ENCODE data around the gene OR4X1.
"Not testable (repeated sequence)": the region's sequence is repeated elsewhere in the genome, so short reads cannot be mapped to it uniquely, and the experiment has no call there.

Gene OR4X1

DNA sequence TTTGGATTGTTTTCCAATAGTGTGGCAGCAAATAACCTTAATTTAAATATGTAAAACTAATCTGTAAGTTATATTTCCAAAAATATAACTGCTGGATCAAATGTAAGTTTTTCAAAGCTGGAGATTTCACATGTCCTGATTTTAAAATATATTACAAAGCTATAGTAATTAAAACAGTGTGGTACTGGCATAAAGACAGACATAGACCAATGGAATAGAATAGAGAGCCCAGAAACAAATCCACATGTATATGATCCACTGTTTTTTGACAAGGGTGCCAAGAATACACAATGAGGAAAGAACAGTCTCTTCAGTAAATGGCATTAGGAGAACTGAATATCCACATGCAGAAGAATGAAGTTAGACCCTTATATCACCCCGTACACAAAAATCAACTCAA lies 14.8 kb upstream of the OR4X1 start:
- no peak for DNase-seq (ENCODE audit: low spot score)
- TF ChIP-seq, protein P1, sequence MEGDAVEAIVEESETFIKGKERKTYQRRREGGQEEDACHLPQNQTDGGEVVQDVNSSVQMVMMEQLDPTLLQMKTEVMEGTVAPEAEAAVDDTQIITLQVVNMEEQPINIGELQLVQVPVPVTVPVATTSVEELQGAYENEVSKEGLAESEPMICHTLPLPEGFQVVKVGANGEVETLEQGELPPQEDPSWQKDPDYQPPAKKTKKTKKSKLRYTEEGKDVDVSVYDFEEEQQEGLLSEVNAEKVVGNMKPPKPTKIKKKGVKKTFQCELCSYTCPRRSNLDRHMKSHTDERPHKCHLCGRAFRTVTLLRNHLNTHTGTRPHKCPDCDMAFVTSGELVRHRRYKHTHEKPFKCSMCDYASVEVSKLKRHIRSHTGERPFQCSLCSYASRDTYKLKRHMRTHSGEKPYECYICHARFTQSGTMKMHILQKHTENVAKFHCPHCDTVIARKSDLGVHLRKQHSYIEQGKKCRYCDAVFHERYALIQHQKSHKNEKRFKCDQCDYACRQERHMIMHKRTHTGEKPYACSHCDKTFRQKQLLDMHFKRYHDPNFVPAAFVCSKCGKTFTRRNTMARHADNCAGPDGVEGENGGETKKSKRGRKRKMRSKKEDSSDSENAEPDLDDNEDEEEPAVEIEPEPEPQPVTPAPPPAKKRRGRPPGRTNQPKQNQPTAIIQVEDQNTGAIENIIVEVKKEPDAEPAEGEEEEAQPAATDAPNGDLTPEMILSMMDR (conservative IDR thresholded peaks at IDR 0.05; ENCODE audit: low read depth) = no peak
- POLR2A ChIA-PET (ENCODE audit: low non-redundant PET) = no interaction called here
- H3K27ac ChIP-seq = no peak overlapping the region
- CTCF ChIA-PET = no interaction called here

DNA sequence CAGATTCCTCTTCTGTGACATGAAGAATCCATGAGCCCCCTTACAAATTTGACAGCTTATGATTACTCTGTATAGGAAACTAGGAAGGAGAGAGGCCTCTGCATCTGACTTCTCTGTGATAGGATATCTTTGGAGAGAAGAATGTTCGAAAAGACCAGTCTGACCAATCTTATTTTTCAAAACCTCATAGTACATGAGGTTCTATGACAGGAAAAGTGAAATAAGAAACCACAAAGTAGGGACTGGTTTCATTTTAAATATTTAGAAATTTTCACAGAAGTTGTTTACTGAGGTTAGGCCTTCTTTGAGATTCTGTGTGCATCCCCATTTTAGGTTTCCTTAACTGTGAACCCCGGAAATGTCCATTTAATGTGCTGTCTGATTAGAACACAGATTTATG lies 2.1 kb upstream of the OR4X1 start:
- CTCF ChIA-PET = no interaction called here
- POLR2A ChIA-PET (ENCODE audit: low non-redundant PET) = no interaction called here
- no peak overlapping the region for H3K27ac ChIP-seq
- TF ChIP-seq, protein P1 (conservative IDR thresholded peaks at IDR 0.05; ENCODE audit: low read depth) = no peak
- DNase-seq (ENCODE audit: low spot score) = no peak

DNA sequence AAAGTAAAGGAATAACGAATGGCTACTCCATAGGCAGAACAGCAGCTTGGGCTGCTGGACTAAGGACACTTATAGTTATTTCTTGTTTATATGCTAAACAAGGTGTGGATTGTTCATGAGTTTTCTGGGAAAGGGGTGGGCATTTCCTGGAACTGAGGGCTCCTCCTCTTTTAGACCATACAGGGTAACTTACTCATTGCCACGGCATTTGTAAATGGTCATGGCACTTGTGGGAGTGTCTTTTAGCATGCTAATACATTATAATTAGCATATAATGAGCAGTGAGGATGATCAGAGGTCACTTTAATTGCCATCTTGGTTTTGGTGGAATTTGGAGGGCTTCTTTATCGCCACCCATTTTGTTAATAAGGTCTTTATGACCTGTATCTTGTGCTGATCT lies 7.0 kb downstream of the OR4X1 start:
- DNase-seq (ENCODE audit: low spot score) = no peak
- POLR2A ChIA-PET (ENCODE audit: low non-redundant PET) = no interaction called here
- H3K27ac ChIP-seq = no peak overlapping the region
- CTCF ChIA-PET = no interaction called here
- TF ChIP-seq, protein P1 (conservative IDR thresholded peaks at IDR 0.05; ENCODE audit: low read depth) = no peak

DNA sequence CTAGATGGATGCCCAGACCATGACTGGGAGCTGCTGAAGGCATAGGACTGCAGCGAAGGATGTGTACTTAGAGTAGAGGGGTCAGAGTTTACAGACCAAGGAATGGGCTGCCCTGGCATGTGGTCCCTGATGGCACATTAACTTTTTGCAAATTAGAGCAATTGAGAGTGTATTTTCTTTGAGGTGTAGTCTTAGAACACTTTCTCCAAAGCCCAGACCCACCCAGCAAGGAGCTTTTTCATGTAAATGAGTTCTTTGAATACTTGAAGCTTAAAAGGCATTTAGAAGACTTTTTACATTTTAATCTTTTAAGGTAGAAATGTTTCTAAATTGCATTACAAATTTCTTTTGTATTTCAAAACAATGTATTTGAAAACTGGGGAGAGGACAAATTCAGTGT lies 8.9 kb downstream of the OR4X1 start:
- ChIA-PET POLR2A (ENCODE audit: low non-redundant PET) (no interaction called here), CTCF (no interaction called here)
- TF ChIP-seq, protein P1 (conservative IDR thresholded peaks at IDR 0.05; ENCODE audit: low read depth) = no peak
- DNase-seq (ENCODE audit: low spot score) = no peak
- no peak overlapping the region for H3K27ac ChIP-seq

DNA sequence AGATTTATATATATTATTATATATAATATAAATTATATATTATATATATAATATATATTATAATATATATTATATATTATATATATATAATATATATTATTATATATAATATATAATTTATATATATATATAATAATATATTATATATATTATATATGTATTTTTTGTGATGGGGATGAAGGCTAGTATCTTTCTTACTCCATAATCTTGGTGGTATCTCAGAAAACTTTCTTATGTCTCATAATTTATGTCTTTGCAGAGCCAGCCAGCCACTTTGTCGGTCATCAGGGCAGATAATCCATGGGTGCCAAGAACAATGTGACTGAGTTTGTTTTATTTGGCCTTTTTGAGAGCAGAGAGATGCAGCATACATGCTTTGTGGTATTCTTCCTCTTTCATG lies 42.3 kb downstream of the OR4X1 start, which contains the start of gene OR4S1:
TSS of gene OR4S1 (plus strand) at position 301 of the 400 bp plus-strand sequence. CDS start at position 301, 0 bp downstream.
- ChIA-PET CTCF (no interaction called here), POLR2A (ENCODE audit: low non-redundant PET) (no interaction called here)
- DNase-seq (ENCODE audit: low spot score) = no peak
- TF ChIP-seq, protein P1 (conservative IDR thresholded peaks at IDR 0.05; ENCODE audit: low read depth) = no peak
- H3K27ac ChIP-seq = no peak within 1 kb of the TSS

DNA sequence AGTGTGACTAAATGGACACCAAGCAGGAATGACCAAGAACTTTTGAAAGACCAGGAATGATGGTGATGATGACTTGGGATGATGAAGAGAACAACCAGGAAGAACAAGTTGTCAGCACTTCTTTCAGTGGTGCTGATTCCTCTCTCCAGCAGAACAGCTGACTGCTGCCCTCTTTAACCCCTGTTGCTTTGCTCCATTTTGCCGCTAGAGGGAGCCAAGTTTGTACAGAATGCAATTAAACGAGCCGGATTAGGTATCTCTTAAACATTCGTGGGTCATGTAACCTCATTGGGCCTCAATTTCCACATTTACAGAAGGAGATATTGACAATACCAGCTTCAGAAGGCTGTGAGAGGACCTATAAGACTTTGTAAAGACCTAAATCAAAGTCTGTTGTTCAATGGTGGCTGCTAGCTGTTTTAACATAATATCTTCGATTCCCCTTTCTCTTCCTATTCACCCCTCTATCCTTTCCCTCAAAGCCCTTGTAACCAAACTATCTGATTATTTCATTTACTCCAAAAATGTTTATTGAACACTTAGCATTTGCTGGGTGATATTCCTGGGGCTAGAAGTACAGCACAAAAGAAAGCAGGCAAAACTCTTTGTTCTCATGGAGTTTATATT lies 44.2 kb downstream of the OR4X1 start:
- no peak overlapping the region for H3K27ac ChIP-seq
- CTCF ChIA-PET = interaction anchor here (0.5 to 0.8 kb wide), 4 partner anchors 33 to 699 kb away, joined by 3 read pairs; no protein-coding TSS in a partner anchor
- DNase-seq (ENCODE audit: low spot score) = peak; percentile 26
- POLR2A ChIA-PET (ENCODE audit: low non-redundant PET) = no interaction called here
- TF ChIP-seq, protein P1 (conservative IDR thresholded peaks at IDR 0.05; ENCODE audit: low read depth) = peak; percentile 85

DNA sequence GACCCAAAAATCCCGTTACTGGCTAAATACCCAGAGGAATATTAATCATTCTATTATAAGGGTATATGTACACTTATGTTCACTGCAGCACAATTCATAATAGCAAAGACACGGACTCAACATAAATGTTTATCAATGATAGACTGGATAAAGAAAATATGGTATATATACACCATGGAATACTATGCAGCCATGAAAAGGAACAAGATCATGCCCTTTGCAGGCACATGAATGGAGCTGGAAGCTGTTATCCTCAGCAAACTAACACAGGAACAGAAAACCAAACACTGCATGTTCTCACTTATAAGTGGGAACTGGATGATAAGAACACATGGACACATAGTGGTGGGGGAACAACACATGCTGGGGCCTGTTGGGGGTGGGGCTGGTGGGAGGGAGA lies 49.9 kb downstream of the OR4X1 start:
- H3K27ac ChIP-seq; DNase-seq (ENCODE audit: low spot score); CTCF ChIA-PET; POLR2A ChIA-PET (ENCODE audit: low non-redundant PET): not testable (repeated sequence)
